GM13977 (cell line): ENCODE results near the gene KCNIP3.

Source experiments
- DNase-seq: peaks from one replicate; pipeline ENCODE4 v3.0.0; 2012; ENCODE audit warnings: low spot score
- in situ Hi-C: fragments of 300-500 bp; cut with MboI; formaldehyde crosslinking; loops from one replicate; pipeline ENCODE4 v1.12.0; 2022; ENCODE audit warnings: low sequenced_read_pairs, low pct_unique_long_range_greater_than_20kb, mixed read lengths, inconsistent platforms; ENCODE audit not compliant: unreplicated experiment
- TF ChIP-seq, protein P1 (sequence below): IDR thresholded peaks from 2 replicates; pipeline ENCODE4 v1.5.1; 2012; ENCODE audit warnings: mild to moderate bottlenecking, control low read depth; ENCODE audit not compliant: insufficient read depth; ENCODE audit errors: extremely low read depth, missing control alignments

Gene KCNIP3

DNA sequence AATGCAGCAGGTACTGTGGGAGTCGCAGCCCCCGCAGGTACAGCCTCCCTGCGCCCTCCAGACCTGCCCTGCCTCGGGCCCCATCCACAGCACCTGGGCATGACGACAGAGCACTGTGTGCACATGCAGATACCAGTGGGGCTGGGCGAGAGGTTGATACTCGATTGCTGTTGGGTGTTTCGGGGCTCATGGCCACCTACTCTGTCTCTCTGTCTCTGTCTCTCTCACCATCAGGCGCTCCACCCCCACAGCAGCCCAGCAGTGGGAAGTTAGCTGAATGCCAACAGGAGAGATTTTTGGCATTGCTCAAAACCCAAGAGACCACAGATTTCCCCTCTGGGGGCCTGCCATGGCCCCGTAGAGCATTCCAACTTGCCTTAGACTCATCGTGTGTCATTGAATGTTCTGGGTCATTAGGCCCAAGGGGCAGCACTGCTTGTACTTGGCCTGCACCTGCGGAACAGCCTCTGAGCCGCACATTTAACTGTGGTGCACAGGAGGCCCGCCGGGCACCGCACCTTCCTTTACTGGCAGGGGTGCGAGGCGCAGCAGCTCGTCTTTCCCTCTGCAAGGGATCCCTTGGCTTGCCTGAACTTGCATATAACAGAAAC lies 18.8 kb downstream of the KCNIP3 start:
- no peak for DNase-seq
- TF ChIP-seq, protein P1, sequence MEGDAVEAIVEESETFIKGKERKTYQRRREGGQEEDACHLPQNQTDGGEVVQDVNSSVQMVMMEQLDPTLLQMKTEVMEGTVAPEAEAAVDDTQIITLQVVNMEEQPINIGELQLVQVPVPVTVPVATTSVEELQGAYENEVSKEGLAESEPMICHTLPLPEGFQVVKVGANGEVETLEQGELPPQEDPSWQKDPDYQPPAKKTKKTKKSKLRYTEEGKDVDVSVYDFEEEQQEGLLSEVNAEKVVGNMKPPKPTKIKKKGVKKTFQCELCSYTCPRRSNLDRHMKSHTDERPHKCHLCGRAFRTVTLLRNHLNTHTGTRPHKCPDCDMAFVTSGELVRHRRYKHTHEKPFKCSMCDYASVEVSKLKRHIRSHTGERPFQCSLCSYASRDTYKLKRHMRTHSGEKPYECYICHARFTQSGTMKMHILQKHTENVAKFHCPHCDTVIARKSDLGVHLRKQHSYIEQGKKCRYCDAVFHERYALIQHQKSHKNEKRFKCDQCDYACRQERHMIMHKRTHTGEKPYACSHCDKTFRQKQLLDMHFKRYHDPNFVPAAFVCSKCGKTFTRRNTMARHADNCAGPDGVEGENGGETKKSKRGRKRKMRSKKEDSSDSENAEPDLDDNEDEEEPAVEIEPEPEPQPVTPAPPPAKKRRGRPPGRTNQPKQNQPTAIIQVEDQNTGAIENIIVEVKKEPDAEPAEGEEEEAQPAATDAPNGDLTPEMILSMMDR, result no peak

DNA sequence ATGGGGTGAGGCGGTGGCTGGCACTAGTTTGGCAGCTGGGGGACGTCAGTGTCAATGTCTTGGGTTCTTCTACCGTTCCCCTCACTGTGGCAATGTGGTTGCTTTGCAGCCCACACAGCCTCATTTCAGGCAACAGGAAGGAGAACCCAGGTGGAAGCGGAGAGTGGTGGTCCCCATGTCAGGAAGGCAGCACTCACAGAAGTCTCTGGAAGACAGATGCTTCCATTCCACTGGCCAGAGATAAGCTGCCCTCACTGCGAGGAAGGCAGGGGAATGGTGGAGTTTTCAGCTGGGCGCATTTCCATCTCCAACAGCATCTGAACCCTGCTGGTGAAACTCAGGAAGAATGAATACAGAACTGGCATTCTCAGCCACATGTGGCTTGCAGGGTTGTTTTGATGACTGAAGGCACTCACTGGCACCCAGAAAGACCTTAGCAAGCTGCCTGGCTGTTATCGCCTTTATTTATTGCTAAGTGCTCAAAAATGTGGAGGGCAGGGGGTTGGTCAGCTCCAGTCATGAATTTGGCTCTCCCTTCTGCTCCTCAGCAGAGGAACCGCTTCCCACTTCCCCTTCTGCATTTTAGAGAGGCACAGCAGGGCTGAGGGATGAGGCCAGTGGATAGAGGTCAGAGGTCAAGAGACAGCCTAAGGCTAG lies 19.4 kb downstream of the KCNIP3 start:
- DNase-seq, result no peak
- in situ Hi-C loops, result no loop called here

More for the DNA sequence above, 18.8 kb downstream of the KCNIP3 start:
- in situ Hi-C loops, result no loop called here

DNA sequence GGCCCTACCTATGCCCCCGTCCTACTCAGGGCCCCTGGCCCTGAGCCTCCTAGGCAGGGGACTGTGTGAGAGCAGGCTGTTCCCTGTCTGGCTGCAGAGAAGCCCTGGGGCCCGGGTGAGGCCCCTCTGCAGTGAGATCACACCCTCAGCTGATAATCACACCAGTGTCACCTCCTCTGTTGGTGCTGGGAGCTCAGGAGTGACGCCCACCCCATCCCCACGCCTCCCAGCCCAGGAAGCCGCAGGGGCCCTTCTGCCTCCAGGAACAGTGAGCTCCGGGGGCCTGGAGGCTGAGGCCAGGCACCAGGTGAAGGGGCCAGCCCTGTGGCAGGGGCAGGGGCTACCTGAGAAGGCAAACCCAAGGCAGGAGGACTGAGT lies 20.0 kb downstream of the KCNIP3 start:
- no peak for DNase-seq
- TF ChIP-seq, protein P1, result no peak
- in situ Hi-C loops, result no loop called here

More for the DNA sequence above, 19.4 kb downstream of the KCNIP3 start:
- TF ChIP-seq, protein P1, result no peak

DNA sequence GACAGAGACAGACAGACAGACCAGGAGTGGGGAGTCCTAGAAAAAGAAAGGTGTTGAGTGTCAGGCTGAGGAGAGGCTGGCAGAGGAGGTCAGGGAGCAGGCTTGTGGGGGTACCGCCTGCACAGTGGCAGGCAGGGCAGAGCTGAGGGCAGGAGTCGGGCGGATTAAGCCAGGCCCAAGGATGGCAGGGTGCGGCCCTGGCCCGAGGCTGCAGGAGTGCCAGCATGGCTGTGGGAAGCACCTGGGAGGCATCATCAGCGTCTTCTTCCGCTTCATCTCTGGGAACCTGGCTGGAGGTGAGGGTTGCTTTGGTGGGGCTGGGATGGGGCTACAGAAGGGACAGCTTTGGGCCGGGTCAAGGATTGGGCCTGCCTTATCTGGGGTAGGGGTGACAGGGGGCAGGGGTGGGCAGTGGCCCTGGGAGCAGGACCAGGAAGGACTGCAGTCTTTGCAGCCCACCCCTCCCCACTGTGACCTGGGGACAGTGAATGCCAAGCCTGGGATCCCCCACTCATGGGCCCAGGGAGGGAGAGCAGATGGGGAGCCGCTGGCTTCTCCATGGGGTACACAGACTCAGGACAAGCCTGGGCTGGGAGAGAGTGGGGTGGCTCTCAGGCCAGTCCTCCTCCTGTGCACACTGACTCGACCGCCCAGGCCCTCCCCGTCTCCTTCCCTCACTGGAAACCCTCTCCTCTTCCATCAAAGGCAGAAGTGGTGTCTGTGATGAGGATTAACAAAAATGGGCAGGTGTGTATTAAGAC lies 20.7 kb downstream of the KCNIP3 start:
- DNase-seq, result no peak
- in situ Hi-C loops, result no loop called here
- TF ChIP-seq, protein P1, result no peak

DNA sequence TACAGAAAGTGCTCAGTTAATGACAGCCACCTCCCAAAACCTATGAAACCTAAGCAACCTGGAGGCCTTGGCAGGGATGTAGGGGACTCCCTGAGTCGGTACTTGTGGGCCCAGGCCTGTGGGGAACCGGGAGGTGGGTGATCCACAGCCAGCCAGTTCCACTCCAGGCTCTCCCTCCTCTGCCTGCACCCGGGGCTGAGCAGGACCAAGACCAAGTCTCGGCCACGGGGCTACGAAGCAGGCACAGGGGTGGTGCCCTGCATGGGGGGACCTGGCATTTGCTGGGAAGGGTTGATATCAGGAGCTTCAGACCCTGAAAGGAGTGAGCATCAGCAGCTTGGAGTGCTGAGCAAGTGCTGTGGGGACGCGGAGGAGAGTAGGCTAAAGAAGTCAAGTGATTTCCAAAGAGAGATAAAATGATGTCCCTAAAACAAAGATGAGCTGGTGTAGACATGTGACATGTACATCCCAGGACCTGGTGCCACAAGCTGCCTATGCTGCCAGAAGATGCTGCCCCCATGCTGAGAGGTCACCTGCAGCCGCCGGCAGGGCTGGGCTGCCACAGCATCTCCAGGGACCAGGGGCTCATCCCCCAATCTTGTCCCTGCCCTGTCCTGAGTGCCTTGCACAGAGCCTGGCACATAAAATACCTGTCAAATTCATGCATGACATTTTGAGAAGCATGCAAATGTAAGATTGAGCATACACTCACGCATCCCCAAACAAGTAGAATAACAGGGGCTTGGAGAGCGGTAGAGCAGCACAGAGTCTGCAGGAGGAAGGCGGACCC lies 21.5 kb downstream of the KCNIP3 start:
- in situ Hi-C loops, result no loop called here
- TF ChIP-seq, protein P1, result no peak
- no peak for DNase-seq

DNA sequence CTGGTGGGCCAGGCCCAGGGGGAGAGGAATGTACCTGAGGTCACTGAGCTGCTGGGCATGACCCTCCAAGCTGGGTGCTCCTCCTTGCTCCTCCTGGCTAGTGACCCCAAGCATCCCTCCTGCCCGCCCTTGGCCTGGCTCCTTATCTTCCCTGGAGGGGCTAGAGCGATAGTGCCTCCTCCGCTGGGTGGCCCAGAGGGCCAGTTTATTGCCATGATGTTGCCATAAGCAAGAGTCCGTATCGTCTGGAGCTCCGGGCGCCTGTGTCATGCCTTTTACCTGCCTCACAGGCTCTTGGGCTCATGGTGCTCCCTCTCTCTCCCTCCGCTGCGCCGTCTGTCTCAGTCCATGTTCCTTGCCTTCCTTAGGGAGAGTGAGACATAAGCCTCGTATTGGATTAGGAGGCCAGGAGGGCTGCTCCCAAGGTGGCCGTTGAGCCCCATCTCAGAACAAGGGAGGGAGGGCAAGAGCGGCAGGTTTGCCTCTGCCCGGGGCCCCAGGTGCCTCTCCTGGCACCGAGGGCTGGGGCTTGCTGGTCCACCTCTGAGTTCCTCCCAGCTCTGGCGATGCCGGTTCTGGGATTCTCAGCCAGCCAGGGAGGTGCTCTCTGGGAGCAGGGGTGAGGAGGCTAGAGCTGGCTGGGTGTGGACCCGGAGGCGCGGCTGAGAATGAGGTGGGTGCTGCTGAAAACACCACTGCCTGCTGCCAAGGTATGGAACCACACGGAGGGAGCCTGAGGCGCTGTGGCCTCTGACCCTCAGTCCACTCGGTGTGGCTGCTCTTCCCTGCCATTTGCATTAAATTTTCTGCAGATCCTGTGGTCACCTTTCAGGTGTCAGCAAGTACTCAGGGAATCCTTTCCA lies 22.6 kb downstream of the KCNIP3 start:
- in situ Hi-C loops, result no loop called here
- TF ChIP-seq, protein P1, result no peak
- DNase-seq, result no peak
